Dermis blood vessel endothelial cell (primary cell): ENCODE results near the gene RTN4RL1. TPM values are rescaled to one million over a fixed set of nuclear protein-coding genes. Genes with fewer than 3 reads are reported as not detected.
A peak's percentile ranks its signal among the peaks of the same experiment; 100 is the strongest.

Experiments used
- DNase-seq: peaks from one replicate; pipeline ENCODE4 v3.0.0; 2010
- total RNA-seq: library from RNA; depleted of rRNA; stranded (reverse); fragments of >200 nt; gene quantifications from 2 replicates; pipeline ENCODE4 v1.2.3, GENCODE V29; 2014

RTN4RL1 gene, protein sequence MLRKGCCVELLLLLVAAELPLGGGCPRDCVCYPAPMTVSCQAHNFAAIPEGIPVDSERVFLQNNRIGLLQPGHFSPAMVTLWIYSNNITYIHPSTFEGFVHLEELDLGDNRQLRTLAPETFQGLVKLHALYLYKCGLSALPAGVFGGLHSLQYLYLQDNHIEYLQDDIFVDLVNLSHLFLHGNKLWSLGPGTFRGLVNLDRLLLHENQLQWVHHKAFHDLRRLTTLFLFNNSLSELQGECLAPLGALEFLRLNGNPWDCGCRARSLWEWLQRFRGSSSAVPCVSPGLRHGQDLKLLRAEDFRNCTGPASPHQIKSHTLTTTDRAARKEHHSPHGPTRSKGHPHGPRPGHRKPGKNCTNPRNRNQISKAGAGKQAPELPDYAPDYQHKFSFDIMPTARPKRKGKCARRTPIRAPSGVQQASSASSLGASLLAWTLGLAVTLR
- 0.51 and 0.60 TPM in 2 replicates for total RNA-seq

DNA sequence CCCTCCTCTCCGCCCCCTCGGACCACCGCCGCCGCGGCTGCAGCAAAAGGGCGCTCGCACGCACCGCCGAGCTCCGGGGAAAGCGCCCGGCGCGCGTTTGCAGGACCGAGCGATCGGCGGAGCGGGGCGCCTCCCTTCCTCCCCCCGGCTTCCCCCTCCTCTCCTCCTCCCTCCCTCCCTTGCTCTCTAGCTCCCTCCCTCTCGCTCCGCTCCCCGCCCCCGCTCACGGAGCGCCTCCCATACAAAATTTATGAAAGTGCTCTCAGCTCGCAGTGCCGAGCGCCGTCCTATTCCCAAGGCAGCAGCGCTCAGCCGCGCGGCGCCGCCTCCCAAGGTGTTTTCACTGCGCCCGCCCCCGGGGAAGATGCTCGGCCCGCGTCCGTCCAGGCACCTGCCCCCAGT is at the start of gene RTN4RL1:
Gene RTN4RL1, minus strand, starts transcription at position 115 of the 402 bp plus-strand sequence. CDS start 469 bp downstream, outside the sequence.
- peak; percentile 18 for DNase-seq

DNA sequence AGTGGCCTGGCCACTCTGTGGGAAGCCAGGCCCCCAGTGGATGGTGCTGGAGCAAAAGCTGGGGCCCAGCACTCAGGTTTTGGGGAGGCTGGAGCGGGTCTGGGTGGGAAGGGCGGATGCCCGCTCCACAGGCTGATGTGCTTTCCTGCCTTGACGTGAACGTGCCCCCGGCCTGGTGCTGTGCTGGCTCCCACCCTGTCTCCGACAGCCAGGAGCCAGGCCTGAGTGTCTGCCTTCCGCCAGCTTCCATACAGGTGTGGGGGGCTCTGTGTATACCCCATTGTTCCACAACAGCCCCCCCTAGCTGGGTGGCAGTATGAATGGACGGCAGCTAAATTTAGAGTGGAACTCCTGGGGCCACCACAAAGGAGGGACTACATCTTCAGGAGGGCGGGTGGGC is 49.8 kb upstream of the RTN4RL1 start:
- DNase-seq = no peak

DNA sequence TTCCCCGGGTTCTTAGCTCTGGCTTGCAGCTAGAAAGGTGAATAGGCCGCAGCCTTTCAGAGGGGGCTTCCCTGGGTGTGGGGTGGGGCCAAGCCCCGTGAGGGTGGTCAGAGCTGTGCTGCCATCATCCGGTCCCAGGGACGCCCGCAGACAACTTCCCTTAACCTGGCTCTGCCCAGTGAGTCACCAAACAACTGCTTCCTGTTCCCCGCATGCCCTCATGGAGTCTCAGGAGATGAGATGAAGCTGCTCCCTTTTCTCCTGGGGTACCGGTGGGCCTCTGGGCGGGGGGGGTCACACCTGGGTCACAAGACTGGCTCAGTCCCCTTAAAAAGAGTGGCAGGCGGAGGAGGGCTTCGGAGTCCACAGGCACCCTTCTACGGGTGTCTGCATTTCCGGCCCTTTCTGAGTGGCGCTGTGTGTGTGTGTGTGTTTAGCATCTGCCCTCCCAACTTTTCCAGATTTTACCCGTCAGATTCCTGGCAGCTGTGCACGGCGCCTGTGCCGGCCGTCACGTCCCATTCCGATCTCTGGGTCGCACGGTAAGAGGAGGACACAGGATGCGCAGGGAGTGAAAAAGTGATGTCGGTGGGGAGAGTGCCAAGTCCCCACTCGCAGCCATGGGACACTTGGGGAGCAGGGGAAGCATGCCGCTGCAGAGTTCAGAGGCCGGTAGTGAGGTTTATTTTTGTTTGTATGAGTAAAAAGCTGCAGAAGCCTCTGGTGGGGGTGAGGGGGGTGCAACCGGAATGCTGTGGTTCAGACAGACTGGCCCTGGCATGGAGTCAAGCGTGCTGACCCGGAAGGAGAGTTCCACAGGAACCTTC is 46.5 kb upstream of the RTN4RL1 start:
- DNase-seq = peak; percentile 83

DNA sequence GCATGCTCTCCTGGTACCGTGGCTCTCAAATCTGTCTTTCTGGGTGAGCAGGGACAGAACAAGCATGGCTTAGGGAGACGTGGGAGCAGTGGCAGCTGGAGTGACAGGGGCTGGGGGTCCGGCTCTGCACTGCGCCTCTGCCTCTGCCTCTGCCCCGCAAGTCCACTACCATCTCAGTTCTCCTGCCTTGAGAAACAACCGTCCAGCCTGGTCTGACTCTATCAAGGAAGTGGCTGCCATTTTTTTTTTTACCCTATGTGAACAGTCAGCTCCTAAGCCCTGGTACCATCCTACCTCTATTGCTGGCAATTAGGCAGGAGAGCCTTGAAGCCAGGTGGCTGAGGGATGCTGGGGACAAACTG is 45.9 kb upstream of the RTN4RL1 start:
- no peak for DNase-seq

DNA sequence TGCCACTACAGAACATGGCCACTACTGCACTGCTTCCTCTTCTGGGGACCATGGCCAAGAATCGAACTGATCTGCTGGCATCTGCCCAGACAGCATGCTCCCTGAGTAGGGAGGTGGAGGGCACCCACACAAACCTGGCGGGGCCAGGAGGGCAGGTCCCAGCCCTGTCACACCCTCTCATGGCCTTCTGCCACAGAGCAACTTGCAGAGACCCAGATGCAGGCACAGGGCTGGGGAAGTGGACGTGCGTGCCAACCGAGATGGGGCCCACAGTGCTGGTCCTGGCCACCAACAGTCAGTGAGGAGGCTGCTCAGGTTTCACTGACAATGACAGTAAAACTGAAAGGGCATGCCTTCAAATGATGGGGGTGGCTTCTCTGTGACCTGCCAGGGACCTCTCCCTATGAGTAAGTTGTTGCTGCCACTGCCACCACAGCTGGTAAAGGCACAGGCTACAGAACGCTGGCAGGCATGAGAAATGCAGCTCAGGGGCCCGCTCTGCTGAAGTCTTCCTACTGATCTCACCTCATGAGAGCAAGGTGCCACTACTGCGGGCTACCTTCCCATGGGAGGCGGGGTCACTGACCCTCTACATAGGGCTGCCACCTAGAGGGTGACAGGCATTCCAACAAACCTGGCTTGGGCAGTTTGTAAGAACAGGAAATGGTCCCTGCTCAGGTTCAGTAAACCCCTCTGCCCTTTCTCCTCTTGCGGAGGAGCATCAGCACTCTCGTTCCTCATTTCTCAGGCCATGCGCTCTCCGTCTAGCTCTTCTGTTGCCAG is 45.3 kb upstream of the RTN4RL1 start:
- DNase-seq = no peak

DNA sequence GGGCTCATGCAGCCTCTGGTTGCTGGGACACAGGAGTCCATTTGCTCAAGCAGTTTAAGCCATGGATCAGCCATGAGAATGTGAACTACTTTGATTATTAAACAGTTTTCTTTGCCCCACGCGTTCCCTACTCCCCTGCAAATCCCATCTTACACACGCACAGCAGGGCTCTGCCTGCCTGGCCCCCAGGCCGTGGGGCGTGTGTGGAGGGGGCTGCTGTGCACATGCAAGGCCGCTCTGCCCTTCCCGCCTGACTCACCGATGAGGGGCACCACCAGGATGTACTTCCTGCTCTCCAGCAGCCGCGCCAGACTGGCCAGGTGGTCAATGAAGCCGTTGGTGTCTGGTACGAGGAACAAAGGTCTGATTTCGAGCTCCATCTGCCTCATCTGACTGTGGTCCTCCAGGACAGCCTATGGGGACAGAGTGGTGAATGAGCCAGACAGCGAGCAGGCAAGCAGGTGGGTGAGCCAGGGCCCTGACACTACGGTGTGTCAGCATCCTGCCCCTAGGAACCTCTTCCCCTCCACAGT is 43.5 kb upstream of the RTN4RL1 start:
- peak; percentile 83 for DNase-seq

DNA sequence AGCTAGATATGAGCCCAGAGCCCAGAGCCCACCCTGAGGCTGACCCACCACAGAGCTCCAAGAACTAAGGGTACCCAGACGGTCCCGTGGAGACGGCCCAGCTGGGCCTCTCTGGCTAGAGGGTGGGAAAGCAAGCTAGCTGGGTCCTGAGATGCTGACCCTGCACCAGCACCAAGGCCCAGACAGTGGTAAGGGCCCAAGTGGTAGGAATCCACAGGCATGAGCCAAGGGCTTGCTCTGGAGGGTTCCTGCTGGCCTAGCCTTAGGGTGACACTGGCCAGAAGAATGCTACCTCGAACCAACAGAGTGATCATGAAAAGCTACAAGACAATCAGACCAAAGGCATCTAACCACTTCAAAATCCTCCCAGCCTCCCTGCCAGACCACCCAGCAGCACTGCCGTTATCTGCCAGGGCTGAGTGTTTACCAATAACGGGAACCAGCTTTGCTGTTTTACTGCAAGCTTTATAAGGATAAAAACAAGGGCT is 42.9 kb upstream of the RTN4RL1 start:
- DNase-seq = no peak

DNA sequence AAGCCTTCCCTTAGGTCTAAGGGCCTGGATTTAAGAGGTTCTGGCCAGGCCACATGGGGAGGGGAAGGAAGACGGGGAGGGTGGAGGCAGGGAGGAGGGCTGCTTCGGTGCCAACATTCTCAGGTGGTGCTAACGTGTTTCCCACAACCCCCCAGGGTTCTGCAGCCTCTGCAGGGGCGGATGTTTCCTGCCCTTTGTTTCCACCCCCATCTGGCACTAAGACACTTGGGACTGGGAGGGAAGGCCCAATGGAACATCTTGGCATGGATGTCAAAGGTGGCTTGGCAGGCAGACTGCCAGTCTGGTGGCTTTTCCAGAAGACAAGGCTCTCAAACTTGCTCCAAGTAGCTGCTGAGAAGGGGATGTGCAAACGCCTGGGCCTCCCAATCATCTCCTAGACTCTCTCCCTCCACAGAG is 42.5 kb upstream of the RTN4RL1 start:
- DNase-seq = peak; percentile 89

DNA sequence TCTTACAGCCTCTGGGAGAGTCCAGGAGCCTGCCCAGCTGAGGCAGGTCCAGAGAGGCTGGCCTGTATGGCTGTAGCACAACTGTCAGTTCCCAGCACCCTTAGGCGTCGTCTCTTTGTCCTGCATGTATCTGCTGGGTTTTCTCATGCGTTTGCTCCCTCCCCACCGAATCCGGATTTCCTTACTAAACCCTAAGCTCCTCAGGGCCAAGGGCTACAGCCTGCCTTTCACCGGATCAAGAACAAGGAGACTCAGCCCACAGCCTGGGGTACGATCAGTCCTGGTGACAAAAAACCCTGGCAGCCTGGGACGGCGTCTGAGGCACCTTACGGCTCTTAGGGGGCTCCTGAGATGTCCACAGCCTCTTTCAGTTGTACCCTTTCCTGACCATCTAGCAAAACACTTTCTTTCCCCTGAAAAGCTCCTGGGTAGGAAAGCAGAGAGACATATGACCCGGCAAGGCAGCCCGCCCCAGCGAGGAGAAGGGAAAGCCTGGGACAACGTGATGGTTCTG is 42.0 kb upstream of the RTN4RL1 start:
- DNase-seq = peak; percentile 51

DNA sequence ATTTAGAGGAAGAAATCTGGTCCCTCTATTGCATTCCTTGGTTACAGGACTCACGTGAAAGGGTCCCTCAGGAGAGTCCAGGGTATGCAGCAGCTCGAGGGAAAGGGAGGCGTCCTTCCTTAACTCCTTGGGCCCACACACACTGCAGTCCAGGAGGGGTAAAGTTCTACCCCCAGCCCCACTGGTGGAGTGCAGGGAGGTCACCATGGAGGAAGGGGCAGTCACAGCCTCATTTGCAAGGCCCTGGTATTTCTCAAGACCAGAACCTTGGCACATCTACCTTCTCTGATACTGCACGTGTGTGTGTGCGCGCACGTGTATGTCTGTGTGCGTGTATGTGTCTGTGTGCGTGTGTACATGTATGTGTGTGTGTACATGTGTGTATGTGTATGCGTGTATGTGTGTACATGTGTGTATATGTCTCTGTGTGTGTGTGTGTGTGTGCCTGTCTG is 40.8 kb upstream of the RTN4RL1 start:
- no peak for DNase-seq

DNA sequence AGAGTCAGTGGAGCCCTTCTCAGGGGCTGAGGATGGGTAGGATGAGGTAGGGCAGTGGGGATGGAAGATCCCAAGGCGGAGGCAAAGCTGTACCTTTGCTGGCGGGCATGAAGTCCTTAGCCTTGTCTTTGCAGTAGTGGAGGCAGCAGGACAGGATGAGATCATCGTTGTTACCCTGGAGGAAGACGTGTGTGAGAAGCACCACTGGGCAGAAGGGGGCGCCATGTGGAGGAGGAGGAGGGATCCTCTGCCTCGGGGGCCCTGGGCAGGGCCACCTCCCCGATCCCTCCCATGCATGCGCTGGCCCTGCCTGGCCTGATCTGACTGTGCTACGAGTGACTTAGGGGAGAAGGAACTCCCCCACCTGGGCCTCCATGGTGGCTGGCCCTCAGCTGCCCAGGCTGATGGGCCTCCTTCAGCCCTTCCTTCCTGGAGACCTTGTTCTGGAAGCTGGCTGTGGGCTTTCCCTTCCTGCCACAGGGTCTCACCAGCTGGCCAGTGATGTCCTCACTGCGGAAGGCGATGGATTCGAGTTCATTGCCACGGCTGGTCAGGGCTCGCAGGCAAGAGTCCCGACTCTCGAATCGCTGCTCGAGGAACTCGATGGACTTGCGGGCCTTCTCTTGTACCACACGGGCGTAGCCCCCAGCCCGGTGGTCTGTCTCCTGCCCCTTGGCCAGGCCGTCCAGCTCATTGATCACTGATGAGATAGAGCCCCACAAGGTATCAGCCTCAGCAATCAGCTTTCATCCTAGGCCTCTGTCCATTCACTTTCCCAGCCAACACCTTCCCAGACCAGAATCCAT is 40.0 kb upstream of the RTN4RL1 start:
- DNase-seq = peak; percentile 92

DNA sequence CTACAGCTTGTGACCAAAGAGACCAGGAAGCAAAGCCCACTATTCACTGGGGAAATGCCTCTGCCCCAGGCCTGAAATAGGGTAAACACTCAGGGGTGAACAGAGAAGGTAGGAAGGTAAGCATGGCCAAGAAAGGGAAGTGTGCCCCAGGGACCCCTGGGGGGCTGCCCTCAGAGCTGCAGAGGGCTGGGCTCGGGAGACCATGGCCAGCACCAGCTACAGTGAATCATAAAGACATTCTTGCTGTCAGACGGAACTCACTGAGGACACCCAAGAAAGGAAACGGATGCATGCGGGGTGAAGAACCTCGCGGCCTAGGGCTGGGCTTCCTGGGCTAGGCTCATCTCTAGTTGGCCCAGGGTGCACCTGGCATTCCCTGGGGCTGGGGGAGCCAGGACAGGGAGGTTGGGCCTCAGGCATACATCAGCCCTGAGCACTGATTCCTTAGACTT is 39.4 kb upstream of the RTN4RL1 start:
- no peak for DNase-seq

DNA sequence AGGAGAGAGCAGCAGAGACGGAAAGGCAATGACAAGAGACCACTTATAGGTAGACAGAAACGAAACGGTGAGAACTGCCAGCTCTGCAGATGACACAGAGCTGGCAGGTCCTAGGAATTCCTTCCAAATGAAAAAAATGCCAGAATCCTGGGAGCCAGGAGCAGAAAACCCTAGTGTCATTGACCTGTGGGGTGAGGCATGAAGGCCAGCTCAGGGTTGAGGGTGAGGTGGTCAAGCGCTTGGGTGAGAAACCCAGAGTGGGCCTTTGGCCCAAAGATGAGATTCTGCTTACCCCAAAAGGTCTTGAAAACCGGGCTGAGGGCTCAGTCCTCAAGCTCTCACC is 39.0 kb upstream of the RTN4RL1 start:
- no peak for DNase-seq

DNA sequence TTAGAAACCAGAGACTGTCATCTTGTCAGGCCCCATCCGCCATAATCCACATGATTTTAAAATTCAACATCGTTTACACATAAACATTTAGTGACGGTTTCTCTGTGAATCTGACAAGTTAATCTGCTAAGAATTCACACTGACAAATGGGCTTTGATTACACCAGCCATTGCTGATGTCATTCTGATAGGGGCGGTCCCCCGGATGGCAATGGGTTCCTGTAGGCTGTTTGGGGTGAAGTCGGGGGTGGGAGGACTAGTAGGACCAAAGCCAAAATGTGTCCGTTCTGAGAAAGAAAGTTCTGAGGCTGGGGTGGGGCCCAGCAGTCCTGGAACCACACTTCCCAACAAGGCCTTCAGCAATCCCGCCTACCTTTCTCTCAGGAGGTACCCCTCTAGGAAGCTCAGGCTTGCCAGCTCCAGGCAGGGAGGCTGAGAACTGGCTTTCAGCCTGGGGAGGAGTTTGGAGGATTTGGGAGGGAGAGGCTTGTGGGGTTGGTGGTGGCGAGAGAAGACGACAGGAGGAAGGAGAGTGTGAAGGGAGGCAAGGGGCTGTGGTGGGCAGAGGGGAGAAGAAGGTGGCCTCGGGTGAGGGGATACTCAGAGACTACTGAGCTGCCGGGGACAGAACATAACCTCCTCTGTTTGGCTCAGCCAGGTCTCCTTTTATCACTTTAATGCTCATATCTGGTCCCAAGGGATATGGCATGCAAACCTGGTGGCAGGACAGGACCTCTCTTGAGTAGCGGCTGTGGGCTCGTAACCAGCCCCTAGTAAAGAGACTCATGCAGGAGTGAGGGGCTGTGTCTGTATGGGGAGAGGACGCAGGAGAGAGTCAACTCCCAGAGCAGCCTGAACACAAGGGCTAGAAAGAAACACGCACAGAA is 38.4 kb upstream of the RTN4RL1 start:
- no peak for DNase-seq

DNA sequence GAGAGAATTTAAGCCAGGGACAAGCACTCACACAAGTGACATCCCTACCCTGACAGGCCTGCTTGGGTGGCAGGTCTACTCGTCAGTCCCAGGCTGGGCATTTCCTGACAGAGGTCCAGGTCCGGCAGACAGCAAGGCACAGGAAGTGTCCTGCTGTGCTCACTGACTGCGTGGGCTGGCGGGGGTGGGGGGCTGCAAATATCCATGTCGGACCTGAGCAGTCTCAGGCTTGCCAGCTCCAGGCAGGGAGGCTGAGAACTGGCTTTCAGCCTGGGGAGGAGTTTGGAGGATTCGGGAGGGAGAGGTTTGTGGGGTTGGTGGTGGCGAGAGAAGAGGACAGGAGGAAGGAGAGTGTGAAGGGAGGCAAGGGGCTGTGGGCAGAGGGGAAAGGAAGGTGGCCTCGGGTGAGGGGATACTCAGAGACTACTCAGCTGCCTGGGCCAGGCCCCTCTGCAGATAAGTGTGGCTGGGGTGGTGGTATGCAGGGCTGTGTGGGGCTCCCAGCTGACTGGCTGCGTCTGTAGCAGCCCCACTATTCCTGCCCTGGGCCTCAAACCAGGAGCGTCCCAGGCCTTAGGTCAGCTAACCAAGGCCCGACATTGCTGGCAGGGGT is 37.5 kb upstream of the RTN4RL1 start:
- peak; percentile 57 for DNase-seq

DNA sequence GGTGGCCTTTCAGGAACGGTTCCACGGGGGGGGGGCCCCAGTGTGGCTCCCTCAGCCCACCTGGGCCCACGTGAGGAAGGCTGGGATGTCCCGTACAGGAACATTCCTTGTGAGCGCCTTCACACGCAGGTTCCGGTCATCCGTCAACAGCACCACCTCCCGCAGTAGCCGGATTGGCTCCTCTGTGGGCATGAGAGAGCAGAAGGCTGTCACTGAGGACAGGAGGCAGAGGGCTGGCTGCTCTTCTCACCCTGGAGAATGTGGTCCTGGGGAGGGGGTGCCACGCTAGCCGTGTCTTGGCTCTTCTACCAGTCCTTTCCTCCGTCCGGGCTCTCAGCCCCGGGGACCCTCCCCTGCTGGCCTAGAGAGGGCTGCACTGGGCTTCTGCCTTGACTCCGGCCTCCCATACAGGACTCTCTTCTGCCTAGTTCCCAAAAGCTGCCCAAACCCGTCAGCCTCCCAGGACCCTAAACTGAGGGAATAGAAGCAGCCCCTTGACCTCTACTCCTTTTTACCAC is 36.4 kb upstream of the RTN4RL1 start:
- no peak for DNase-seq

DNA sequence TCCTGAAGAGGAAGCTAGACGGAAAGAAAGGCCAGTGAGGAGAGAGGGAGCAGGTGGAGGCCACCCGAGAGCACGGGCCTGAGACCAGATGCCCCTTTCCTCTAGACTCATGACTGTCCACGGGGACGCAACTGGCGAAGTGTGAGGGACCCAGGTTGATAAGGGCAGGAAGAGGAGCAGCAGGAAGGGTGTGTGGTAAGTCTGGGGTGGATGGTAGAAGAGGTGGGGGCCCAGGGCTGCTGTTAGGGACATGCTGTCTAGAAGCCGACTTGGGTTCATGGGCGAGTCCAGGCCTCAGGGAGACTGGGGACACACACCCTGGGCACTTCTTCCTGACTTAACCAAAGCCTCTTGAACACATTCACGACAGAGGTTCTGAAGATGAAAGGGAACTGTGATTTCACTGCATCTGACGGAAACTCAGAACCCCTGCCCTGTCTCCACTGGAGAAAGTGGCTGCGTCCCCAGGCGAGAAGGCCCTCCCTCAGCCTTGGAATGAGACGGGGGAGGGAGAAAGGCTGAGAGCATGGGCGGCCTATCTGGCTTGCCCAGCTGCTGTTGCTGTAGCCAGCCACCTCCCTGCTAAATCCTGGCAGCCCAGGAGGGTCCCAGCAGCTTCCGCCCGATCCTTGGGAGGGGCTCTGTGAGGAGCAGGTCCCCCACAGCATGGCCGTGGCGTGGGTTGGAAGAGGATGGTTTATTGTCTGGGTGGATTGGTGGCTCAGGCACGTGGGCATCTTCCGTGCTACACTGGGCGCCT is 35.7 kb upstream of the RTN4RL1 start:
- DNase-seq = no peak

DNA sequence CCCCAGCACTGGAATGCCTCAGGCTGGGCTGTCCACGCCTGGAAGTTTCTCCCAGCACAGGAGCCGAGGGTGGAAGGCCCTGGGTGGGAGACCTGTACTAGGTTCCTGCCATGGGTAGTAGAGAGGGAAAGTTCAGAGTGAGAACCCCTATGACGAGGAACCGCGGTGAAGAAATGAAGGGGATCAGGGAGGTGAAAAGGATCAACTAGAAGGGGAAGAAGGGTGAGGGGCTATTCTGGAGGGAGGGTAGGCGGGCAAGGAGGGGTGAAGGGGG is 35.2 kb upstream of the RTN4RL1 start:
- DNase-seq = no peak
